Measurements from ENCODE around the gene UBR1.
"Not testable (repeated sequence)": the region's sequence is repeated elsewhere in the genome, so short reads cannot be mapped to it uniquely, and the experiment has no call there.

Gene UBR1

DNA sequence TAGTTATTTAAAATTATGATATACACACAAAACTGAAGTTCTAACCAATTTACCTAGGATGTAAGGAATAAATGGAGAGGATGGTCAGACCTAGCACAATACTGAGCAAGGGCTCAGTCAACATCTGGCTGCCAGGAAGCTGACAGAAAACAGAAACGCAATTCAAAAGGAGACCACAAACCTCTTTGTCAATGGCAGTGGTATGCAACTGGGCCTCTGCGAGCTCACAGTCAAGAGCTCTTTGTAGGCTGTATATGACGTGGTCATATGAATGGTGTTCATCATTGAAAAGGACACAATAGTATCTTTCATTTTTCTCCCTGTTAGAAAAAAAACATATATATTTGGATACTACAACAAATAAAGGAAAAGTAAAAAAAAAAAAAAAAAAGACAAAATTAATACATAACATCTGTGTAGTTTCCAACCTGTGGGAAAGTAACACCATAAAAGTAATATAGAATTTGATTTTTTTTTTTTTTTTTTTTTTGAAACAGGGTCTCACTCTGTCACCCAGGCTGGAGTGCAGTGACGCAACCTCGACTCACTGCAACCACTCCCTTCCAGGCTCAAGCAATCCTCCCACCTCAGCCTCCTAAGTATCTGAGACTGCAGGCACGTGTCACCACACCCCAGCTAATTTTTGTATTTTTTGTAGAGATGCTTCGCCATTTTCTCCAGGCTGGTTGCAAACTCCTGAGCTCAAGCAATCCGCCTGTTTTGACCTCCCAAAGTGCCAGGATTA lies 37.9 kb downstream of the UBR1 start:
- DNase-seq (ENCODE audit: low read depth in 1 of 2, low spot score in 1 of 2), result no peak

DNA sequence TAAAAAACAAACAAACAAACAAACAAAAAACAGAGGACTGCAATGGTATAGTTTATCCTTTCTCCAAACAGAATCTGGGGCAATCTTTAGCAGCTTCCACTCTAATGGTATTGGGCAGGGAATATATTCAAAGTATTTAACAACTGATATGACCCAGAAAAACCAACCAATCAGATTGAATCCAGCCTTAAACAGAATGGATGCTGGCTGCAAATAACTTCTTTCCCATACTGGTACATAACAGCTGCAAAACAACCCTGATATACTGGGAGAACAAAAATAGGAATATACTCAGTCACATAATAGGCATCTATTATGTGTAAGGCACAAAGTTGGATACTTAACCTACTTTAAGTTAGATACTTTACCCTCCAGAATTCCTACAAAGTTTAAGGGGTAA lies 49.1 kb downstream of the UBR1 start:
- no peak for DNase-seq (ENCODE audit: low read depth in 1 of 2, low spot score in 1 of 2)

DNA sequence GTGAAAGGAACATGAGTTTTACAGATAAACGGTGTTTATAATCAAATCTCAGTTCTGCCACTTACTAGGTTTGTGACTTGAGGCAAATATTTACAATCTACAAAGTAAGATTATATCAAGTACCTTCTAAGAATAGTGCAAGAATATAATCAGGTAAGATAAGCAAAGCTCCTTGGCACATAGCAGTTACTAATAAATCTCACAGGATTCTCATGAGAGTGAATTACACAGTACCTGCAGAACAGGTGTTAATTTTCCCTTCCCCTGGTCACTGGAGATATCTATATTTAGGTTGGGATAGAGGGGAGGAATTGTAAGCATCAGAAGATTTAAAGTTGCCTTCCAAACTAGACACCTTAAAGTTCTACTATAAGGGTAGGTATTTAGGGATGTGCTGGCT lies 53.0 kb downstream of the UBR1 start:
- no peak for DNase-seq (ENCODE audit: low read depth in 1 of 2, low spot score in 1 of 2)

- no peak for DNase-seq (ENCODE audit: low read depth in 1 of 2, low spot score in 1 of 2)
Measured at GRCh38 chr15:43048935-43049334, 56.9 kb downstream of the UBR1 start.

DNA sequence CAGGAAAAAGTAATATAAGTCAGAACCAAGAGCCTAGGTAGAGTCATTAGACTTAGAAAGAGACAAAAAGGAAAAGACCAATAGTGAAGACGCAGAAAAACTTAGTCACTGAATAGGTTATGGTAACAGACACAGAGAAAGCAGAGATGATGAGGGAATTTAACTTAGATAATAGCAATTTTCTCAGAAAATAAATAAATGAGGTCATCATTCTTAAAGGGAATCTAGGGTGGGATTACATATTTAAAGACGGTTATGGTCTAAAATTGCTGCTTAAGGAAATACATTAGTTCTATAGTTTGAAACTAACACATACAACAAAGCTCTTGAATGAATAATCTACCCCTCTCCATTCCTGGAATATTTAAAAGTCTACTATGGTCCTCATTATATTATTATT lies 59.4 kb downstream of the UBR1 start:
- no peak for DNase-seq (ENCODE audit: low read depth in 1 of 2, low spot score in 1 of 2)

DNA sequence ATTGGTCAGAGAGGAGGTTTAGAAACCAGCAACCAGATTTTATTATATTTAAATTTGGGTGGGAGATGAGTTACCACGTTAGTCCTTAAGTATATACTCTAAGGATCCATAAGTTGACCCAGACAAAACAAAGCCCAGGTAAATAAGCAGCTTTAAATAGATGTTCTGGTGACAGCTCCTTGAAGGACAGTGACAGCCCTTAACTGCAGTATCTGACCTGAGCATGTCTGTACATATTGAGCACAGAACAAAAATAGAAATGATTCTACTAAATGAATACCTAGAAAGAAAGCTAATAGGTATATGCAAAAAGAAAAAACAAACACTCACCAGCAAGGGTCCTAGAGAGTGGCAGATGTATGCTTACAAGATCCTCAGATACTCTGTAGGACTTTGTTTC lies 63.0 kb downstream of the UBR1 start:
- no peak for DNase-seq (ENCODE audit: low read depth in 1 of 2, low spot score in 1 of 2)

GRCh38 chr15:43041085-43041484 lies 64.8 kb downstream of the UBR1 start:
- DNase-seq (ENCODE audit: low read depth in 1 of 2, low spot score in 1 of 2), result not testable (repeated sequence)

- not testable (repeated sequence) for DNase-seq (ENCODE audit: low read depth in 1 of 2, low spot score in 1 of 2)
Measured at GRCh38 chr15:43035240-43035639, 70.6 kb downstream of the UBR1 start.

DNA sequence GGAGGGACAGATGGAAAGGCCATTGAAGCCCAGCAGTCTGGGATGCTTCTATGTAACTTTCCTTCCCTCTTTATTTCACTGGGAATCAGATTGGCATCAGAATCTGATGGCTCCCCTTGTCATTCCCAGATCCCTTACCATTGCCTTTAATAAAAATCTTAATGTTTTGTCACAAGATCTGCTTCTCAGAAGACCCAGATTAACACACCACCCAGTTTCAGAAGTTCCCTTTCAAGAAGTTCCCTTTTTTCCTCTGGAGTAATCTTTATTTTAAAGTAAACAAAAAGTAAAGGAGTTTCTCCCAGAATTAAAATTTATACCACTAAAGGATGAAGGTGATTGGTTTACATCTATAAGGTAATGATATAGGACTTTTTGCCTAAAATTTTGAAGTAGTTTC lies 76.4 kb downstream of the UBR1 start:
- no peak for DNase-seq (ENCODE audit: low read depth in 1 of 2, low spot score in 1 of 2)

- DNase-seq (ENCODE audit: low read depth in 1 of 2, low spot score in 1 of 2), result no peak
Measured at GRCh38 chr15:43025150-43025549, 80.7 kb downstream of the UBR1 start.

- DNase-seq (ENCODE audit: low read depth in 1 of 2, low spot score in 1 of 2), result not testable (repeated sequence)
Measured at GRCh38 chr15:43014671-43015070, 91.2 kb downstream of the UBR1 start.

GRCh38 chr15:43009206-43009605 lies 96.6 kb downstream of the UBR1 start:
- DNase-seq (ENCODE audit: low read depth in 1 of 2, low spot score in 1 of 2), result no peak

- DNase-seq (ENCODE audit: low read depth in 1 of 2, low spot score in 1 of 2), result no peak
Measured at GRCh38 chr15:43008150-43008549, 97.7 kb downstream of the UBR1 start.

DNA sequence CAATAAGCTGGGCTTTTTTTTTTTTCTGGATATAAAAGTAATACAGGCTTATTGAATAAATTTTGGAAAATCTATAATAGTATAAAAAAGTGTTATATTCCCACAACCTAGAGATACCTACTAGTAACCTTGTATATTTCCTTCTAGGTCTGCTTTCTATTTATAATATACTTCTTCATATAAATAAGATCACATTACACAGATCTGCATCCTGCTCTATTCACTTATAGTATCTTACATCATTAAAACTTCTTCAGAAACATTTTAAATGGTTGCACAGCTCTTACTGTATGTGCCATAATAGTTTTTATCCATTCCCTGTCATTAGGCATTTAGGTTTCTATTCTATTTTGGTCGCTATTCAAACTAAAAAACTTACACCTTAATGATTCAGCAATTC lies 98.3 kb downstream of the UBR1 start:
- no peak for DNase-seq (ENCODE audit: low read depth in 1 of 2, low spot score in 1 of 2)

DNA sequence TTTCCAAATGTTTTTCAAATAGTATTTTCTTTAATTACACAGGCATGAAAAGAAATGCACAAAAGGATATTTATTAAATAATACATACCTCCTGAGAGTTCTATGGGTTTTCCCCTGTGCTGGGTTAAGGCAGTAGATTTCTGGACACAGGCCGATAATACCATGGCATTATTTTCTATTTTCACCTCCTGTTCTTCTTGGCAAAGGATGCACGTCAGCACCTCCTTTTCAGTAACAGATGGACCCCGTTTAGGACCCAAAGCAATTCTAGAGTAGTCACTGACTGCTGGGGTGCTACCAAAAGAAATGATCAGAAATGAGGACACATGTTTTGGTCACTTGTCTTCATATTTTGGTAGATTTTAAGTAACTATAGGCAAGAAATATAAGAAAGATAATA lies 98.8 kb downstream of the UBR1 start:
- no peak for DNase-seq (ENCODE audit: low read depth in 1 of 2, low spot score in 1 of 2)

DNA sequence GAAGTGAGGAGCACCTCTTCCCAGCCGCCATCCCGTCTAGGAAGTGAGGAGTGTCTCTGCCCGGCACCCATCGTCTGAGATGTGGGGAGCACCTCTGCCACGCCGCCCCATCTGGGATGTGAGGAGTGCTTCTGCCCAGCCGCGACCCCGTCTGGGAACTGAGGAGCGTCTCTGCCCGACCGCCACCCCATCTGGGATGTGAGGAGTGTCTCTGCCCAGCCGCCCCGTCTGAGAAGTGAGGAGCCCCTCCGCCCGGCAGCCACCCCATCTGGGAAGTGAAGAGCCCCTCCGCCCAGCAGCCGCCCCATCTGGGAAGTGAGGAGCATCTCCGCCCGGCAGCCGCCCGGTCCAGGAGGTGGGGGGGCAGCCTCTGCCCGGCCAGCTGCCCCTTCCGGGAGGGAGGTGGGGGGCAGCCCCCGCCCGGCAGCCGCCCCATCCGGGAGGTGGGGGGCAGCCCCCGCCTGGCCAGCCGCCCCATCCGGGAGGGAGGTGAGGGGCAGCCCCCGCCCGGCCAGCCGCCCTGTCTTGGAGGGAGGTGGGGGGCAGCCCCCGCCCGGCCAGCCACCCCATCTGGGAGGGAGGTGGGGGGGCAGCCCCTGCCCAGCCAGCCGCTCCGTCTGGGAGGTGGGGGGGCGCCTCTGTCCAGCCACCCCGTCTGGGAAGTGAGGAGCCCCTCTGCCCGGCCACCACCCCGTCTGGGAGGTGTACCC lies 100.8 kb downstream of the UBR1 start:
- not testable (repeated sequence) for DNase-seq (ENCODE audit: low read depth in 1 of 2, low spot score in 1 of 2)

DNA sequence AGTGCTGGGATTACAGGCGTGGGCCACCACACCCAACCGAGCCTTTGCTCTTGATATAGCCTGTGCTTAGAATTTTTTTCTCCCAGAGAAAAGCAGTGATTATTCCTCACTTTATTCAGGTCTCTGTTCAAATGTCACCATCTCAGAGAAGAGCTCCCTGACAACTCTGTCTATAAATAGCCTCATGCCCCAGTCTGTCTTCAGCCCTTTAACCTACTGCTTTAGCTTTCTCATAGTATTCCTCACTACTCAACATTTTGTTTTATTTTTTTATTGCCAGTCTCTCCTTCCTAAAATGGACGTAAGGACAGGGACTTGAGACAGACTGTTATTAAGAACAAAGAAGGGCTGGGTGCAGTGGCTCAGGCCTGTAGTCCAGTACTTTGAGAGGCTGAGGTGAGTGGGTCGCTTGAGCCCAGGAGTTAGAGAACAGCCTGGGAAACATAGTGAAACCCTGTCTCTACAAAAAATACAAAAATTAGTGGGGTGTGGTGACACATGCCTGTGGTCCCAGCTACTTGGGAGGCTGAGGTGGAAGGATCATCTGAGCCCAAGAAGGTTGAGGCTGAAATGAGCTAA lies 106.5 kb downstream of the UBR1 start:
- DNase-seq (ENCODE audit: low read depth in 1 of 2, low spot score in 1 of 2), result no peak

- DNase-seq (ENCODE audit: low read depth in 1 of 2, low spot score in 1 of 2), result no peak
Measured at GRCh38 chr15:42996871-42997270, 109.0 kb downstream of the UBR1 start.

GRCh38 chr15:42994546-42994945 lies 111.3 kb downstream of the UBR1 start:
- DNase-seq (ENCODE audit: low read depth in 1 of 2, low spot score in 1 of 2), result no peak

GRCh38 chr15:42992626-42993025 lies 113.2 kb downstream of the UBR1 start:
- no peak for DNase-seq (ENCODE audit: low read depth in 1 of 2, low spot score in 1 of 2)

- DNase-seq (ENCODE audit: low read depth in 1 of 2, low spot score in 1 of 2), result no peak
Measured at GRCh38 chr15:42986693-42987342, 119.0 kb downstream of the UBR1 start.

GRCh38 chr15:42984493-42985034 lies 121.3 kb downstream of the UBR1 start:
- DNase-seq (ENCODE audit: low read depth in 1 of 2, low spot score in 1 of 2), result no peak
